GM06990 (cell line): ENCODE measurements around the gene CES4A.

Experiments
- DNase-seq: peaks from one replicate; pipeline ENCODE4 v3.0.0-alpha.2; 2011; ENCODE audit not compliant: insufficient read length; ENCODE audit errors: extremely low read depth
- H3K27me3 ChIP-seq: replicated peaks from 2 replicates; pipeline ENCODE4 v1.6.0; 2011; ENCODE audit warnings: low read length; ENCODE audit not compliant: control insufficient read depth, insufficient read depth
- H3K36me3 ChIP-seq: 2 replicates; pipeline ENCODE4 v1.5.1; 2011; ENCODE audit warnings: low read length; ENCODE audit not compliant: control insufficient read depth, insufficient read depth
- H3K4me3 ChIP-seq: replicated peaks from 2 replicates; pipeline ENCODE4 v1.5.1; 2011; ENCODE audit warnings: low read depth, mild to moderate bottlenecking, control low read depth, low read length
- CTCF ChIP-seq: IDR thresholded peaks from 2 replicates; pipeline ENCODE4 v1.5.1; 2011; ENCODE audit warnings: low read length, control low read depth, mild to moderate bottlenecking, inconsistent platforms; ENCODE audit not compliant: insufficient read depth, poor library complexity, severe bottlenecking

Gene CES4A

GRCh38 chr16:67006930-67007658 is 18.7 kb downstream of the CES4A start:
- Histone ChIP-seq H3K27me3 (no peaks in the 10 kb centered on the region), H3K4me3 (no peak overlapping the region), H3K36me3 (no peaks in the 10 kb centered on the region)
- TF ChIP-seq CTCF = no peak
- no peak for DNase-seq

GRCh38 chr16:67009158-67009557 is 20.8 kb downstream of the CES4A start:
- no peak for DNase-seq
- Histone ChIP-seq H3K27me3 (no peaks in the 10 kb centered on the region), H3K4me3 (no peak overlapping the region), H3K36me3 (no peaks in the 10 kb centered on the region)
- no peak for TF ChIP-seq CTCF

GRCh38 chr16:67011274-67011673 is 22.9 kb downstream of the CES4A start:
- no peaks in the 10 kb centered on the region for H3K27me3 ChIP-seq
- no peak for DNase-seq
- no peak overlapping the region for H3K4me3 ChIP-seq
- TF ChIP-seq CTCF = no peak
- no peaks in the 10 kb centered on the region for H3K36me3 ChIP-seq

DNA sequence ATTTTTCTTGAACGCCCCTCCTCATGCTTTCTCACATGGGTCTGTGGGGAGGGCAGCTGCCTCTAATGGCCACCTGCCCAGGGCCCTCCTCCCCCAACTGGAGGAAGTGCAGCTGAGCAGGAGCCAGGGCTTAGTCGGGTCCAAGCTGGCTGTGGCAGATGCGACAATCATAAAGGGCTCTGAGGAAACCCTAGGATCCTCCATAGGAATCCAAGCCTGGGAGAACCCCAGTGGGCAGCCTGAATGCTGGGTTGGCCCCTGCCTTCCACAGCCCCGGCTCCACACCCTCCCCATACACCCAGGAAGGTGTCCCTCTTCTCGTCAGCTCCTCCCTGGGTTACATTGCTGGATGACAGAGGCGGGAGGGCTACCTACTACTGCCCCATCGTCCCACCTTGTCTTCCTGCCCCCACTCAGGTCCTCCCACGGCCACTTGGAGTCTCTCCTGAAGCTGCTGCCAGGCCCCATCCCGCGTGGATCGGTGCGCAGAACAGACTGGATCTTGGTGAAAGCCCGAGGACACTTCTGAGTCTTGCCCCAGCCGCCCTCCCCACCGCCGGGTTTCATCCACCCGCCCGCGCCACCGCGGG is 24.9 kb downstream of the CES4A start:
- H3K36me3 ChIP-seq = no peaks in the 10 kb centered on the region
- no peak for TF ChIP-seq CTCF
- H3K4me3 ChIP-seq = peak overlapping the region; percentile 44
- no peaks in the 10 kb centered on the region for H3K27me3 ChIP-seq
- DNase-seq = no peak

DNA sequence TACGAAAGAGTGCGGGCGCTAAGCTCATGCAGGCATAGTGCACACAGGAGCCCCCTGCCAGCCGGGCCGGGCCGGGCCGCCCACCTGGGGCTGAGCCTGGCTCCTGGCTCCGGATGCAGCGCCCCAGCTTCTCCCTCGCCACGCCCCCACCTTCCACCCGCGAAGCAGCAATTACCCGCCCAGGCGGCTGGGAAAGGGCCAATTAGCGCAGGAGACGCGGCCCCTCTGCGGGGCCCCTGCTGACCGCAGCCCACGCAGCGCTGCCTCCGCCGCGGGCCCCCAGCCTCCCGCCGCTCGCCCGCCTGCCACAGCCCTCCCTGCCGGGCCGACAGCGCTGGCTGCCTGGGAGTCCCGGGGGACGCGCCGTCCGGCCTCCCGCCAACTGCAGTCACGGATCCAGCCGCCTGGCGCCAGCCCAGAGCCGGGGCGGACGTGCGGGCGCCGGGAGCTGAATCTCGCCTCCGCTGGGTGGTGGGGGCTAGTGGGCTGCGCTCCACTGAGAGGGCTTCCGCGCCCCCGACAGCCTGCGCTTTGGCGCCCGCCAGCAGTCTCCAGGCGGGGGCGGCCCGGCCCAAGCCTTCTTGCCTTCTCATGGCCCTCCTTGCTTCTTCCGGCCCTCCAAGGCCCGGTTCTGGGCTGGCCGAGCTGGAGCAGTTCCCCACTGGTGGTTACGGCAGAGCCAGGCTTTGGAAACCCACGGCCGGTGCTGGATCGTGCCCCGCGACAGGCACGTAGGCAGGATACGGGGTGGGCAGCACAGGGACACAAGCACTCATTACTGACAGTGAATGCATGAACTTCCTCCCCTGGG is 25.6 kb downstream of the CES4A start:
- Histone ChIP-seq H3K4me3 (peak overlapping the region; percentile 44), H3K27me3 (no peaks in the 10 kb centered on the region), H3K36me3 (no peaks in the 10 kb centered on the region)
- peak; percentile 73 for DNase-seq
- peak; percentile 19 for TF ChIP-seq CTCF
